A549 (cell line): ENCODE data around the gene SEPTIN2. TPM values are rescaled to one million over a fixed set of nuclear protein-coding genes. Genes with fewer than 3 reads are reported as not detected.

Experiments
- ATAC-seq, 2 experiments: fragments of 200-7000 bp in 1 of 2; fragments of >200 bp in 1 of 2; cut with Nextera tagmentation in 1 of 2; cut with Tn5 transposase in 1 of 2; 3 replicates each; pipeline versions ENCODE4 v1.8.0 to v1.9.1; 2018 to 2020; ENCODE audit warnings: mild to moderate bottlenecking in 1 of 2, moderate library complexity in 1 of 2
- CTCF ChIA-PET: fragments of 300-600 bp; sonication (Branson Sonifier 250); formaldehyde crosslinking; extraction: SDS; loops from one replicate; lab custom pipeline; 2021; ENCODE audit warnings: antibody characterized with exemption, inconsistent platforms; lab: Yijun Ruan, JAX
- POLR2A ChIA-PET: fragments of 350-600 bp; formaldehyde crosslinking; extraction: SDS; loops from one replicate; lab custom pipeline; 2021; ENCODE audit warnings: antibody characterized with exemption, inconsistent platforms; lab: Yijun Ruan, JAX
- DNase-seq, 2 experiments: peaks; one replicate each; pipeline versions ENCODE4 v3.0.0 to v3.0.0-alpha.2; 2011 to 2016; ENCODE audit warnings: low read depth in 1 of 2, low spot score in 1 of 2
- FAIRE-seq: peaks from 2 replicates; lab custom pipeline; 2011; peaks lifted over from hg19 to GRCh38; lab: Jason Lieb, UNC
- H3K27ac ChIP-seq, 2 experiments: fragments of >200 bp; sonication (Bioruptor Twin); formaldehyde crosslinking; 3 replicates each; pipeline ENCODE4 v1.5.1; 2016 to 2017
- H3K4me1 ChIP-seq: fragments of >200 bp; sonication (Bioruptor Twin); formaldehyde crosslinking; 3 replicates; pipeline ENCODE4 v1.6.1; 2016
- H3K4me2 ChIP-seq: fragments of >200 bp; sonication (Bioruptor Twin); formaldehyde crosslinking; 3 replicates; pipeline ENCODE4 v1.6.1; 2016
- H3K4me3 ChIP-seq: fragments of >200 bp; sonication (Bioruptor Twin); formaldehyde crosslinking; 3 replicates; pipeline ENCODE4 v1.5.1; 2016
- H3K9me3 ChIP-seq: fragments of >200 bp; sonication (Bioruptor Twin); formaldehyde crosslinking; 3 replicates; pipeline ENCODE4 v1.6.1; 2016
- CHD2 ChIP-seq: fragments of 150-350 bp; IDR thresholded peaks from 2 replicates; pipeline ENCODE4 v1.6.1; 2014; ENCODE audit warnings: low read length; ENCODE audit not compliant: partially characterized antibody
- CHD4 ChIP-seq: fragments of 200-600 bp; sonication (generic); IDR thresholded peaks from 2 replicates; pipeline ENCODE4 v1.6.1; 2016; ENCODE audit warnings: antibody characterized with exemption, mild to moderate bottlenecking, borderline replicate concordance
- GATA3 ChIP-seq: IDR thresholded peaks from 2 replicates; pipeline ENCODE4 v1.6.1; 2012; ENCODE audit warnings: borderline replicate concordance
- JUN ChIP-seq, 2 experiments: fragments of >200 bp; sonication (Bioruptor Twin); formaldehyde crosslinking; IDR thresholded peaks; 2 replicates in 1 of 2; 3 replicates in 1 of 2; pipeline ENCODE4 v1.6.1; 2016 to 2017
- MAFK ChIP-seq: fragments of 450-650 bp; IDR thresholded peaks from 2 replicates; pipeline ENCODE4 v1.6.1; 2014; ENCODE audit not compliant: partially characterized antibody
- MAZ ChIP-seq: fragments of 150-350 bp; IDR thresholded peaks from 2 replicates; pipeline ENCODE4 v1.6.1; 2014; ENCODE audit warnings: antibody characterized with exemption, low read depth, low read length, borderline replicate concordance
- MYC ChIP-seq: IDR thresholded peaks from 2 replicates; pipeline ENCODE4 v1.6.1; 2012; ENCODE audit warnings: mild to moderate bottlenecking, inconsistent platforms, low read length, improper control_type of control experiment, borderline replicate concordance
- NFE2L2 ChIP-seq: fragments of 150-350 bp; conservative IDR thresholded peaks from 2 replicates; pipeline ENCODE4 v1.6.1; 2014; ENCODE audit warnings: low read length
- PHF8 ChIP-seq: fragments of 200-600 bp; sonication (generic); IDR thresholded peaks from 2 replicates; pipeline ENCODE4 v1.6.1; 2016; ENCODE audit warnings: low read depth, mild to moderate bottlenecking, antibody characterized with exemption, moderate library complexity, borderline replicate concordance
- POLR2A ChIP-seq: IDR thresholded peaks from 2 replicates; pipeline ENCODE4 v1.6.1; 2012; ENCODE audit warnings: mild to moderate bottlenecking, low read length
- RARB ChIP-seq: fragments of 250-450 bp; sonication (Bioruptor Pico); IDR thresholded peaks from 2 replicates; pipeline ENCODE4 v1.8.0; 2021; ENCODE audit warnings: mild to moderate bottlenecking, moderate library complexity
- RNF2 ChIP-seq: fragments of 200-600 bp; sonication (generic); IDR thresholded peaks from 2 replicates; pipeline ENCODE4 v1.6.1; 2016; ENCODE audit warnings: low read depth, mild to moderate bottlenecking, antibody characterized with exemption, moderate library complexity, borderline replicate concordance
- SMC3 ChIP-seq: fragments of >200 bp; sonication (Bioruptor Twin); formaldehyde crosslinking; IDR thresholded peaks from 3 replicates; pipeline ENCODE4 v1.6.1; 2018; ENCODE audit warnings: inconsistent platforms
- SREBF2 ChIP-seq: fragments of 450-650 bp; IDR thresholded peaks from 2 replicates; pipeline ENCODE4 v1.6.1; 2014; ENCODE audit warnings: mild to moderate bottlenecking, moderate library complexity
- TP53 ChIP-seq: fragments of 250-450 bp; sonication (Bioruptor Pico); IDR thresholded peaks from 2 replicates; pipeline ENCODE4 v1.5.0; 2021; ENCODE audit warnings: mild to moderate bottlenecking, moderate library complexity
- ZSCAN20 ChIP-seq: fragments of 250-450 bp; sonication (Bioruptor Pico); IDR thresholded peaks from 2 replicates; pipeline ENCODE4 v1.8.0; 2022; ENCODE audit warnings: mild to moderate bottlenecking, moderate library complexity
- WGBS: methylation state at CpG from one replicate; pipeline ENCODE4 v1.1.6; 2017; ENCODE audit errors: missing lambda C conversion rate; 5-methylcytosine and 5-hydroxymethylcytosine counted together
- polyA plus RNA-seq, 4 experiments: library from polyadenylated mRNA; depleted of rRNA in 3 of 4; stranded (reverse); fragments of >200 nt; fragmentation: RNase III in 1 of 4; extraction: RNeasy Plus Mini Kit Qiagen cat#74134 plus additional on column Dnase treatment in 1 of 4; gene quantifications; 2 replicates in 3 of 4; 3 replicates in 1 of 4; pipeline ENCODE4 v1.2.3, GENCODE V29; 2011 to 2017
- TF ChIP-seq, protein P1 (sequence below): IDR thresholded peaks from 2 replicates; pipeline ENCODE4 v1.6.1; 2012
- TF ChIP-seq, protein P2 (sequence below): fragments of >200 bp; sonication (Bioruptor Twin); formaldehyde crosslinking; IDR thresholded peaks from 3 replicates; pipeline ENCODE4 v1.6.1; 2016

The SEPTIN2 gene
- polyA plus RNA-seq, 2 of the 4 experiments (the other 2 are of a cell fraction), result 341 to 762 TPM

DNA sequence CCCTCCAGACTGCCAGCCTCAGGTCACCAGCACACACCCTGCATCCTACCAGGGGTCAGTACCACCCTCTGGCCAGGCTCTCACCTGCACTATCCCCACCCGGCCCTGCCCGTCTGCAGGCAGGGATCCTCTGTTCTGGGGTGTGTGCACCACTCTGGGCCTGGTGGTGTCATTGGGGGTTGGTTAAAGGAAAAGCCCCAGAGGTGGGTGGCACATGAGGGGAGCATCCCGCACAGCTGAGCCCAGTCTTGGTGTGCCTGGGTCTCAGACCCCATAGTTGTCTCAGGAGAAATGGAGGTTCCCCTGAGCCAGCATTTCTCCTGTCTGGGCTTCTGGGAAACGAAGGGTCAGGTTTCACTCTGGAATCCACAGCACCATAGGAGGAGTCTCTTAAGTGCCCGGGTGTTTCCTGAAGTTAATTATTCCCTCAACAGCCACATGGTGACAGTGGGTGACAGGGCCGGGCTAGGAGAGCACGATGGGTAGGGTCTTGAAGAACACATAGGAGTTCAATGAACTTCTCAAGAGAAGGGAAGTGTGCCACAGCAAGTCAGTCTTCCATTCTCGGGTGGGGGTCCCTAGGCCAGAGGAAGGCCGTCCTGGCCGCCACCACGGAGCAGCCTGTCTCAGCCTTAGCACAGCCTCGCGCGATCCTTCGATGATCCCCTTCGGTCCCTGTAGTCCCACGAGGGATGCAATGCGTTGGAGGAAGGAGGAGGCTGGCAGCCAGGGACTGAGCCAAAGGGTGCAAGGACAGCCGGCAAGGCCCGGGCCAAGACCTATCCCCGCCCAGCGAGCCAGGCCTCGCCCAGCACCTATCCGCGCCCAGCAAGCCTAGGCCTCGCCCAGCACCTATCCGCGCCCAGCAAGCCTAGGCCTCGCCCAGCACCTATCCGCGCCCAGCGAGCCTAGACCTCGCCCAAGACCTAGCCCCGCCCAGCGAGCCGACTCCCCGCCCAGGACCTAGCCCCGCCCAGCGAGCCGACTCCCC lies 39.2 kb downstream of the SEPTIN2 start:
- H3K27ac ChIP-seq, result peak overlapping the region; percentile 77 to 90
- H3K4me3 ChIP-seq, result peak overlapping the region; percentile 26; the same call in 2 of the 3 replicates
- ATAC-seq (peak; percentile 87 to 92), FAIRE-seq (no peak), DNase-seq (peak; percentile 46 to 91)
- no peaks in the 10 kb centered on the region for H3K9me3 ChIP-seq
- H3K4me2 ChIP-seq, result peak overlapping the region; percentile 79
- CTCF ChIA-PET, result interaction anchor here (0.6 kb wide), 1 partner anchor 71 kb away, joined by 3 read pairs; no protein-coding TSS in a partner anchor
- peaks cover 72% of the 10 kb centered on the region for H3K4me1 ChIP-seq
- 3% methylated on average over 22 of the region's 40 CpGs for WGBS
- POLR2A ChIA-PET, result interaction anchor here (0.6 to 1.4 kb wide), 6 partner anchors 13 to 380 kb away, joined by 3 to 8 read pairs (median 4); partner anchors contain the start of genes D2HGDH, HDLBP and SEPTIN2
- TF ChIP-seq PHF8, result no peak
- TF ChIP-seq, protein P1, sequence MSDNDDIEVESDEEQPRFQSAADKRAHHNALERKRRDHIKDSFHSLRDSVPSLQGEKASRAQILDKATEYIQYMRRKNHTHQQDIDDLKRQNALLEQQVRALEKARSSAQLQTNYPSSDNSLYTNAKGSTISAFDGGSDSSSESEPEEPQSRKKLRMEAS, result peak; percentile 66
- TF ChIP-seq MYC, result peak; percentile 26; the same call in 1 of the 2 replicates
- no peak for TF ChIP-seq SMC3
- peak; percentile 80 for TF ChIP-seq MAFK
- TF ChIP-seq RARB, result peak; percentile 24; the same call in 1 of the 2 replicates
- TF ChIP-seq TP53 (CRISPR knock-in tag), result 0 out of 2 replicates have a peak, but pooled peaks have one; percentile 27
- no peak for TF ChIP-seq NFE2L2
- peak in 1 of 2 experiments; percentile 39; a peak in 2 of 5 replicates for TF ChIP-seq JUN (IDR thresholded peaks at IDR 0.05)
- no peak for TF ChIP-seq SREBF2
- TF ChIP-seq, all 56 proteins: peak for 6

DNA sequence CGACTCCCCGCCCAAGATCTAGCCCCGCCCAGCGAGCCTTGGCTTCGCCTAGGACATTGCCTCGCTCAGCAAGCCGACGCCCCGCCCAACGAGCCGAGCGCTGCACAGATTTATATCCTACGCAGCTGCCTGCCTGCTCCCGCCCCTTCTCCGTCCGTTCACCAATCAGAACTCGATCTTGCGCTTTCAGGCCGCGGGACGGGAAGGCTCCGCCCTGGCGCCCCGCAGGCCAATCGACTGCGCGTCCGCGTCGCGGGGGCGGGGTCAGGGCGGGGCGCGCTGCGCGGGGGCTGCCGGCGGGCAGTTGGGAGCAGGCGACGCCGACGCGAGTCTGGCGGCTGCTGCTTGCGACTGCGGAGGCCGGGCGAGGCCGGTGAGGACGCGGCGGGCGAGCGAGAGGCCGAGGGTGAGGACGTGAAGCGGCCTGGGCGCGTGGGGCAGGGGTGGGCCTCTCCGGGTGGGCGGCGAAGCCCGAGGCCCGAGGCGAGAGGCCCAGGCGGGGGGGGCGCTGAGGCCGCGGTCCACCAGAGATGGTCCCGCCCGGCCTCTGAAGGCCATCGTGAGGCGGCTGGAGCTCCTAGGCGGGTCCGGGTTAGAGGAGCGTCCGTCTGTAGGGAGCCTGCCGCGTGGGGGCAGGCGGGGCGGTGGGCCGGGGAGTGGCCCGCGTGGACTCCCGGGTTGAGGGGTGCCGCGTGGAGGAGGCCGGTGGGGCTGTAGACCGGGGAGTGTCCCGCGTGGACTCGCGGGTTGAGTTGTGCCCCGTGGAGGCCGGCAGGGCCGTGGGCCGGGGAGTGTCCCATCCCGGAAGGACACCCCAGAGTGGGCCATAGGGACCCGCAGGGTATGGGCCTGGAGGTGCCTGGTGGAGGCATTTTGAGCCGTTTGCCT lies 40.5 kb downstream of the SEPTIN2 start, which contains the start of gene FARP2:
Gene FARP2 (plus strand): TSS at position 303 of the 888 bp plus-strand sequence. CDS start 16,823 bp downstream, outside the sequence.
- POLR2A ChIA-PET, result interaction anchor here (0.6 to 1.4 kb wide), 6 partner anchors 12 to 378 kb away, joined by 3 to 8 read pairs (median 4); partner anchors contain the start of genes D2HGDH, HDLBP and SEPTIN2
- TF ChIP-seq GATA3, result 0 out of 2 replicates have a peak, but pooled peaks have one; percentile 20
- TF ChIP-seq, protein P2, sequence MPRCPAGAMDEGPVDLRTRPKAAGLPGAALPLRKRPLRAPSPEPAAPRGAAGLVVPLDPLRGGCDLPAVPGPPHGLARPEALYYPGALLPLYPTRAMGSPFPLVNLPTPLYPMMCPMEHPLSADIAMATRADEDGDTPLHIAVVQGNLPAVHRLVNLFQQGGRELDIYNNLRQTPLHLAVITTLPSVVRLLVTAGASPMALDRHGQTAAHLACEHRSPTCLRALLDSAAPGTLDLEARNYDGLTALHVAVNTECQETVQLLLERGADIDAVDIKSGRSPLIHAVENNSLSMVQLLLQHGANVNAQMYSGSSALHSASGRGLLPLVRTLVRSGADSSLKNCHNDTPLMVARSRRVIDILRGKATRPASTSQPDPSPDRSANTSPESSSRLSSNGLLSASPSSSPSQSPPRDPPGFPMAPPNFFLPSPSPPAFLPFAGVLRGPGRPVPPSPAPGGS, result peak; percentile 74; the same call in 1 of the 3 replicates
- TF ChIP-seq ZSCAN20 (CRISPR knock-in tag), result no peak
- TF ChIP-seq PHF8, result peak; percentile 92
- no peak for TF ChIP-seq CHD2
- TF ChIP-seq CHD4, result no peak
- TF ChIP-seq MAZ, result no peak
- peak; percentile 28 to 71; a peak in 2 of 5 replicates for TF ChIP-seq JUN (IDR thresholded peaks at IDR 0.05)
- no peak for TF ChIP-seq RNF2
- TF ChIP-seq POLR2A, result peak; percentile 87
- FAIRE-seq (no peak), DNase-seq (peak; percentile 89 to 98), ATAC-seq (peak; percentile 76 to 84)
- Histone ChIP-seq H3K27ac (peak within 1 kb of the TSS; percentile 83 to 91), H3K4me3 (peak within 1 kb of the TSS; percentile 79), H3K4me1 (peaks cover 59% of the 10 kb centered on the region), H3K9me3 (no peaks in the 10 kb centered on the region), H3K4me2 (peak within 1 kb of the TSS; percentile 96)
- WGBS, result 3% methylated on average over 6 of the region's 101 CpGs
- CTCF ChIA-PET, result interaction anchor here (0.6 to 1.0 kb wide), 2 partner anchors 12 to 72 kb away, joined by 3 read pairs; no protein-coding TSS in a partner anchor
